Gastroesophageal sphincter (tissue), 4 donors: ENCODE results near the gene DPP6. TPM values are rescaled to one million over a fixed set of nuclear protein-coding genes. Genes with fewer than 3 reads are reported as not detected.
"Not testable (repeated sequence)": the region's sequence is repeated elsewhere in the genome, so short reads cannot be mapped to it uniquely, and the experiment has no call there.

Source experiments
- ATAC-seq: fragments of 150-250 bp; one replicate; pipeline ENCODE4 v1.9.1; 2016; ENCODE audit warnings: mild to moderate bottlenecking, moderate library complexity
- H3K27ac ChIP-seq, 4 donors: fragments of 200-600 bp; sonication (generic) in 3 of 4; 1 replicate in 3 of 4; 2 replicates in 1 of 4; pipeline ENCODE4 v1.5.1; 2016 to 2019
- H3K27me3 ChIP-seq: fragments of 200-600 bp; sonication (generic); one replicate; pipeline ENCODE4 v1.5.1; 2019
- H3K36me3 ChIP-seq, 2 donors: fragments of 200-600 bp; sonication (generic); one replicate each; pipeline ENCODE4 v1.5.1; 2019; ENCODE audit warnings: control low read depth in 1 of 2
- H3K4me1 ChIP-seq, 3 donors: fragments of 200-600 bp; sonication (generic); 1 replicate in 2 of 3; 2 replicates in 1 of 3; pipeline ENCODE4 v1.5.1; 2016 to 2019; ENCODE audit warnings: control low read depth in 2 of 3
- H3K4me3 ChIP-seq, 2 donors: fragments of 200-600 bp; sonication (generic); one replicate each; pipeline ENCODE4 v1.5.1; 2019; ENCODE audit warnings: mild to moderate bottlenecking in 1 of 2, moderate library complexity in 1 of 2
- H3K9me3 ChIP-seq, 3 donors: fragments of 200-600 bp; sonication (generic); one replicate each; pipeline ENCODE4 v1.5.1; 2017 to 2019; ENCODE audit warnings: control low read depth in 2 of 3
- CTCF ChIP-seq, 4 experiments: fragments of 200-600 bp in 2 of 4; fragments of 450-650 bp in 2 of 4; sonication (generic) in 1 of 4; IDR thresholded peaks; one replicate each; pipeline ENCODE4 v1.5.1; 2017 to 2019; ENCODE audit warnings: antibody characterized with exemption in 4 of 4, mild to moderate bottlenecking in 2 of 4, moderate library complexity in 2 of 4
- EP300 ChIP-seq: sonication (generic); formaldehyde crosslinking; IDR thresholded peaks from one replicate; pipeline ENCODE4 v1.6.1; 2017; ENCODE audit warnings: antibody characterized with exemption, mild to moderate bottlenecking
- POLR2A ChIP-seq, 2 donors: fragments of 450-650 bp; IDR thresholded peaks; one replicate each; pipeline ENCODE4 v1.6.1; 2017; ENCODE audit warnings: antibody characterized with exemption in 2 of 2, mild to moderate bottlenecking in 2 of 2, moderate library complexity in 1 of 2
- POLR2AphosphoS5 ChIP-seq: sonication (generic); formaldehyde crosslinking; IDR thresholded peaks from one replicate; pipeline ENCODE4 v1.6.1; 2017; ENCODE audit warnings: antibody characterized with exemption
- WGBS, 2 donors: methylation state at CpG; one replicate each; pipeline ENCODE4 v1.1.5; 2018; ENCODE audit warnings: low coverage in 1 of 2; 5-methylcytosine and 5-hydroxymethylcytosine counted together
- total RNA-seq, 4 donors: library from RNA; depleted of rRNA; stranded (reverse); fragments of >200 nt; gene quantifications; one replicate each; pipeline ENCODE4 v1.1.0, GENCODE V29; 2016

Gene DPP6
- total RNA-seq, 4 donors from 2014 or later, result 14.3 to 40.0 (median 23.1) TPM

- TF ChIP-seq CTCF (IDR thresholded peaks at IDR 0.05) (no peak), EP300 (no peak)
- H3K9me3 ChIP-seq, result no peaks in the 10 kb centered on the region
- ATAC-seq, result peak; percentile 86
- H3K36me3 ChIP-seq, result no peaks in the 10 kb centered on the region
- WGBS, 2 donors, result 8 to 11% methylated on average over 10 to 12 of the region's 17 CpGs
- H3K27me3 ChIP-seq, result no peaks in the 10 kb centered on the region
- H3K4me1 ChIP-seq, result peaks cover 0 to 33% (median 13%) of the 10 kb centered on the region in 3 donors
- peak overlapping the region; percentile 66 to 83 for H3K4me3 ChIP-seq
- peak overlapping the region; percentile 84 to 96 (median 92) for H3K27ac ChIP-seq
These were observed 876.2 kb downstream of the DPP6 start for GRCh38 chr7:154928136-154929005.

GRCh38 chr7:154929006-154929726 lies 877.0 kb downstream of the DPP6 start:
- Histone ChIP-seq H3K4me3 (peak overlapping the region; percentile 66 to 83), H3K27me3 (no peaks in the 10 kb centered on the region), H3K9me3 (no peaks in the 10 kb centered on the region), H3K27ac (peak overlapping the region; percentile 84 to 96 (median 92)), H3K36me3 (no peaks in the 10 kb centered on the region), H3K4me1 (peaks cover 0 to 33% (median 13%) of the 10 kb centered on the region in 3 donors)
- no peak for ATAC-seq
- 69 to 79% methylated on average over 4 to 5 of the region's 9 CpGs for WGBS, 2 donors
- TF ChIP-seq EP300 (no peak), CTCF (IDR thresholded peaks at IDR 0.05) (no peak), POLR2AphosphoS5 (no peak), POLR2A (IDR thresholded peaks at IDR 0.05) (no peak)

- ATAC-seq, result no peak
- 95 to 100% methylated on average over 1 to 2 of the region's 2 CpGs for WGBS, 2 donors
- Histone ChIP-seq H3K4me3 (no peak overlapping the region), H3K4me1 (peaks cover 0 to 33% (median 13%) of the 10 kb centered on the region in 3 donors), H3K9me3 (no peaks in the 10 kb centered on the region), H3K27ac (no peak overlapping the region), H3K36me3 (no peaks in the 10 kb centered on the region), H3K27me3 (no peaks in the 10 kb centered on the region)
- TF ChIP-seq CTCF (IDR thresholded peaks at IDR 0.05), result no peak
- TF ChIP-seq POLR2AphosphoS5, result no peak
- no peak for TF ChIP-seq EP300
- TF ChIP-seq POLR2A (IDR thresholded peaks at IDR 0.05), result no peak
These were observed 879.7 kb downstream of the DPP6 start for GRCh38 chr7:154931906-154932305.

GRCh38 chr7:154934353-154934952 lies 882.3 kb downstream of the DPP6 start:
- H3K27ac ChIP-seq, H3K27me3 ChIP-seq, H3K4me3 ChIP-seq, ATAC-seq, H3K36me3 ChIP-seq, H3K9me3 ChIP-seq: not testable (repeated sequence)
- peaks cover 0 to 18% (median 8%) of the 10 kb centered on the region in 3 donors for H3K4me1 ChIP-seq
- WGBS, 2 donors, result 78% methylated on average over 2 of the region's 5 CpGs; no CpG with 5 or more reads in 1 of the 2 donors

GRCh38 chr7:154937837-154938236 lies 885.6 kb downstream of the DPP6 start:
- TF ChIP-seq EP300 (no peak), POLR2AphosphoS5 (no peak), CTCF (IDR thresholded peaks at IDR 0.05) (no peak), POLR2A (IDR thresholded peaks at IDR 0.05) (no peak)

More at GRCh38 chr7:154937837-154938236, 885.6 kb downstream of the DPP6 start:
- 63 to 88% methylated on average over 1 of the region's 1 CpG for WGBS, 2 donors
- Histone ChIP-seq H3K27ac (no peak overlapping the region), H3K4me1 (peaks cover 0 to 5% (median 0%) of the 10 kb centered on the region in 3 donors), H3K27me3 (no peaks in the 10 kb centered on the region), H3K36me3 (peaks cover 0 to 10% of the 10 kb centered on the region in 2 donors), H3K9me3 (no peaks in the 10 kb centered on the region), H3K4me3 (no peak overlapping the region)
- no peak for ATAC-seq
